EH (cell line): ENCODE data around the gene EVA1C.
"Not testable (repeated sequence)": the region's sequence is repeated elsewhere in the genome, so short reads cannot be mapped to it uniquely, and the experiment has no call there.

ENCODE experiments used
- DNase-seq: peaks from one replicate; pipeline ENCODE4 v3.0.0-alpha.2; 2015; ENCODE audit warnings: low read depth

EVA1C gene

DNA sequence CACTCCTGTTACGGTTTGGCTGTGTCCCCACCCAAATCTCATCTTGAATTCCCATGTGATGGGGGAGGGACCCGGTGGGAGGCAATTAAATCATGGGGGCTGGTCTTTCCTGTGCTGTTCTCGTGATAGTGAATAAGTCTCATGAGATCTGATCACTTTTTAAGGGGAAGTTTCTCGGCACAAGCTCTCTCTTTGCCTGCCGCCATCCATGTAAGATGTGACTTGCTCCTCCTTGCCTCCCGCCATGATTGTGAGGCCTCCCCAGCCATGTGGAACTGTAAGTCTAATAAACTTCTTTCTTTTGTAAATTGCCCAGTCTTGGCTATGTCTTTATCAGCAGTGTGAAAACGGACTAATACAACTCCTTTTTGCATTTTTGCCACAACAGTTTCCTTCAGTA, 118.3 kb downstream of the EVA1C start:
- not testable (repeated sequence) for DNase-seq

DNA sequence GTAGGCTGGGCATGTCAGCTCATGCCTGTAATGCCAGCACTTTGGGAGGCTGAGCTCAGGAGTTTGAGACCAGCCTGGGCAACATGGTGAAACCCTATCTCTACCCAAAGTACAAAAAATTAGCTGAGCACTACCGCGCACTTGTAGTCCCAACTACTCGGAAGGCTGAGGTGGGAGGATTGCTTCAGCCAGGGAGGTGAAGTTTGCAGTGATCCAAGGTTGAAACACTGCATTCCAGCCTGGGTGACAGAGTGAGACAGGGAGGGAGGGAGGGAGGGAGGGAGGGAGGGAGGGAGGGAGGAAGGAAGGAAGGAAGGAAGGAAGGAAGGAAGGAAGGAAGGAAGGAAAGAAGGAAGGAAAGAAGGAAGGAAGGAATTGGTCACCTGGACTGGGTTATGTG, 119.1 kb downstream of the EVA1C start:
- not testable (repeated sequence) for DNase-seq

- no peak for DNase-seq
Measured at GRCh38 chr21:32532636-32533035, 120.1 kb downstream of the EVA1C start.

- no peak for DNase-seq
Measured at GRCh38 chr21:32533053-32533452, 120.5 kb downstream of the EVA1C start.

- no peak for DNase-seq
Measured at GRCh38 chr21:32533611-32534010, 121.1 kb downstream of the EVA1C start.

DNA sequence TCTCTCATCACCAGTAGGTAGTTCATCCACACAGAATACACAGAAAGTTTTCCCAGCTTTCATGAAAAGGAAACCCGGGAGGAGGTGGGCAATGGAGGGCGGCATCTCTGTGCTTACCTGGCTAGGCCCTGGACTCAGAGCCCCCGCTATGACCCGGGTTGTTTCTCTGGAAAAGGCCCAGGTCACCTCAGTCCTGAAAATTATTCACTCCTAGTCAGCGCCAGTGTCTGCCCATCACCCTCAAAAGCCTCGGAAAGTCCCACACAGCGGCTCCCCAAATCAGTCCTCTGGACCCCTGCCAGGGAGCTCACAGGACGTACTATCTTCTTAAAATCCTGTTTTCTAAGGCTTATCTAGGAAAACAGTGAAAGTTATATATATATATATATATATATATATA, 121.6 kb downstream of the EVA1C start:
- DNase-seq = no peak

DNA sequence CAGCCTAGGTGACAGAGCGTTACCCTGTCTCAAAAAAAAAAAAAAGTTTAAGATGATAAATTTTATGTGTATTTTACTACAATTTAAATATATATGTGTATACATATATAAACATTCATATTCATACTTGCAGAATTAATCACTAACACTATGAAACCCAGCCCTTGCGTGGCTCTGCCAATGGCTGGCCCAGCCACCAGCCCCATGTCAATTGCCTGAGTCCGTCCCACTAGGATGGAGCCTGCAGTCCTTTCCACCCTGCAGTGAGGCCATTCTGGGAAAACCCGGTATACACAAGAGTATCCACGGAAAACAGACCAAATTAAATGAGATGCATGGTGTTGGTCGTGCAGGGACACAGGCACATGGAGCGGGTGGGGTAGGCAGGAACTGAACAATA, 123.1 kb downstream of the EVA1C start:
- no peak for DNase-seq

DNA sequence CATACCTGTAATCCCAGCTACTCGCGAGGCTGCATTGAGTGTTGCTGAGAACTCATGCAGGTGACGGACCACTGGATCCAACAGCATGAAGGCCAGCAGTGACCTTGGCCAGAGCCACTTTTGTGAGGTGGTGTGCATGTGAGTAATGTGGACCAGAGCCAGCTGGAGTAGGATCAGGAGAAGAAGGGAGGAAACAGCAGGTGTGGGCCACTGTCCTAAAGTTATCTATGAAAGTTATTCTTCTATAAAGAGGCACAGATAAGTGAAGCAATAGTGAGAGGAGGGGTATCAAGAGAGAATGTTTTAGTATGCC, 125.0 kb downstream of the EVA1C start:
- DNase-seq = no peak

DNA sequence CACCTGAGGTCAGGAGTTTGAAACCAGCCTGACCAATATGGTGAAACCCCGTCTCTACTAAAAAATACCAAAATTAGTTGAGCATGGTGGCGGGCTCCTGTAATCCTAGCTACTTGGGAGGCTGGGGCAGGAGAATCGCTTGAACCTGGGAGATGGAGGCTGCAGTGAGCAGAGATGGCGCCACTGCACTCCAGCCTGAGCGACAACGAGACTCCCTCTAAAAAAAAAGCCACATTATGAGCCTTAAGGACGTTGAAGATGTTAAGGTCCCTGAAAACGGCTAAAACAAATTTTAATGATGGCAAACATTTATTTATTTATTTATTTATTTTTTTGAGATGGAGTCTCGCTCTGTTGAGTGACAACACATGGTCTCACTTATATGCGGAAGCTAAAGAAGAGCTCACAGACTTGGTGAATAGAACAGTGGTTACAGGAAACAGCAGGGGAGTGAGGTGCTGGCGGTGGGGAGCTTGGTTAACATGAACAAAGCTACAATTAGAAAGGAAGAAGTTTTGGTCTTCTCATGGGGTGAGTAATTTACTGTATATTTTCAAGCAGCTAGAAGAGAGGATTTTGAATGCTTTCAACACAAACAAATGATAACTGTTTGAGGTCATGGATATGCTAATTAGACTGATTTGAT, 125.8 kb downstream of the EVA1C start:
- no peak for DNase-seq

DNA sequence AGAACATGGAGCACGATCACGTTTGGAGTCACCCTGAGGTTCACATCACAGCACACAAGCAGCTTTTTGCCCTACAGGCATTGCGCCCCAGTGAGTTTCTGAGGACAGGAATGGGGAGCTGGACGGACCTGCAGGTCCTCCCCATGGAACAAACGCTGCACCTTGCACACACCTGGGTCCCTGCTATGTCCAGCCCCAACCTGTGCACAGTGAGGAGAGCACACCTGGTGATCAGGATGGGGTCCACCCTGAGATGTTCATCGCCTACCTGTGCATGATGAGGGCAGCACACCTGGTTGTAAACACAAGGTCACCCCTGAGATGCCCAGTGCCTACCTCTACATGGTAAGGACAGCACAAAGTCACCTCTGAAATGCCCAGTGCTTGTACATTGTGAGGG, 126.9 kb downstream of the EVA1C start:
- DNase-seq = no peak

- not testable (repeated sequence) for DNase-seq
Measured at GRCh38 chr21:32543056-32543455, 130.6 kb downstream of the EVA1C start.

DNA sequence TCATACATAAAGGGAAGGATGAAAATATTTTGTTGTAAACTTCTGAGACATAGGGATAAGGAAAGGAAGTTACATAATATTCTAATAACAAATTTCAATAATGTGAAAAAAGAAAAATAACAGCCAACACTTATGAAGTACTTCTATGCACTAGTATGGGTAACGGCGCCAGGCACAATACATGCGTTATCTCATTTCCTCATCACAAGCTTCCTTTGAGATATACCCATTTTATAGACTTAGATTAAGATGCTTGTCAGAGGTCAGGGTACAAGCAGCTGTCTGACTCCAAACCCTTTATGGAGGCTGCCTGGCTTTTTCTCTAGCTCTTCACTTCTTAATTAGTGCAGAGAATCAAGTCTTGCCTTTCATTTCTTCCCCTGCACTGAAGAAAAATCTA, 131.5 kb downstream of the EVA1C start:
- DNase-seq = no peak

- no peak for DNase-seq
Measured at GRCh38 chr21:32544697-32545096, 132.2 kb downstream of the EVA1C start.

DNA sequence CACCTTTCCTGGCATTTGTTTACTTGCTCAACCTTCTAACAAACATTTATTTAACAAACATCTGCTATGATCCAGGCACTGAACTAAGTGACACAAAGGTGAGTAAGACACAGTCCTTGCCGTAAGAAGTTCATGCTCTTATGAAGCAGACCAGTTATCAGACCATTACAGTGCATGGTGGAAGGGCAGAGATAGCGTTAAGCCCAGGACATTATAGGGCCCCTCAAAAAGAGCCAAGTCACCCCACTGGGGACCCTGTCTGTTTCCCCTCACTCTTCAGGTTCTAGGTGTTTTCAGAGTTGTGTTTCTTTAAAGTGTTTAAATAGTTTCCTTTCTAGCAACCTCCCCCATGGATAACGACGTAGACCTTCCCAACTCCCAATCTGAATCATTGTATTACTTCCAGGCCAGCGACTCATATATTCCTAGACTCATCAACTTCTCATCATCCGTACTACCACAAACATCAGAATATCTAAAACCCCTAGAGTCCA, 133.5 kb downstream of the EVA1C start:
- DNase-seq = peak; percentile 21

GRCh38 chr21:32547018-32547417, 134.5 kb downstream of the EVA1C start:
- no peak for DNase-seq

DNA sequence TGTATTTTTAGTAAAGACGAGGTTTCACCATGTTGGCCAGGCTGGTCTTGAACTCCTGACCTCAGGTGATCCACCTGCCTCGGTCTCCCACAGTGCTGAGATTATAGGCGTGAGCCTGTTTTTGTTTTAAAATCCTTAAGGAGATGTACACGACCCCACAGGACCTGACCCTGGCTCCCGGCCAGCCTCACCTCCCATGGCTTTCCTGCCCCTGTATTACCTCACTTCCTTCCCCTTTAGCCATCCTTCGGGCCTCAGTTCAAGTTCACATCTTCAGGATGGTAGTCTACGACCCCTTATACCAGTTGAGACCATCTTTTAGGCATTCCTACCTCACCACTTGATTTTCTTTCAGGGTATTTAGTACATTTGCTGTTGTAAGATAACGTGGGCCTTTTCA, 136.5 kb downstream of the EVA1C start:
- DNase-seq = no peak

DNA sequence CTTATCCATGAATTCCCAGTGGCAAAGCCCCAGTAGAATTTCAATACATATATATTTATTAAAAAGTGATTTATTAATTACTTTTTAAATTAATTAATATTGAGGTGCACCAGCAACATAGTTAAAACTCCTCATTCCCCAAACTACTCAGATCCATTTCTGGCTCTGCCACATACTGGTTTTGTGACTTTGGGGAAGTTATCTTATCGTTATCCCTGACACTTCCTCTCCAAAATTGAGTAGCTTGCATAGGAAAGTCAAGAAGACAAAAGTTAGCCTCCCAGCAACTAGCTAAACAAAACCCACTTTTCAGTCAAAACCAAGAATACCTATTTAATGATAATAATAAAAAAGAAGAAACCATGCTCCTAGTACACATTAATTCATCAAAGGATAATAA, 136.9 kb downstream of the EVA1C start:
- DNase-seq = no peak

DNA sequence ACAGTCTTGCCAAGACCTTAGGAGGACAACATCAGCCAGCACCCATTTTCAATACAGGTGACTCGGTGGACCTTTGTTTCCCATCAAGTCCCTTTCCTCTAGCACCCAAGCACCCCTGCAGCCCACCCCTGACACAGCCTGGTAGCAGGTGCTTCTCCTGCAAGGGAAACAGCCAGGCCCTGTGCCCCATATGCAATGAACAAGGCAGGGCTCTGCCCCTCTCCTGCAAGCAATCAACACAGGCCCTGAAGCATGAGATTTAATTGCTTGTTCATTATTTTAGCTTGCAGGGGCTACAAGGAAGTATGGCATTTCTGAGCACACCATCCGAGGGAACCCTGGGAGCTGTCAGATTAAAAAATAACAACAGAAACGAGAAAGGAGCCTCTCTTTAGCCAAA, 137.4 kb downstream of the EVA1C start:
- DNase-seq = no peak

- DNase-seq = peak; percentile 14
Measured at GRCh38 chr21:32554832-32555638, 142.5 kb downstream of the EVA1C start.

DNA sequence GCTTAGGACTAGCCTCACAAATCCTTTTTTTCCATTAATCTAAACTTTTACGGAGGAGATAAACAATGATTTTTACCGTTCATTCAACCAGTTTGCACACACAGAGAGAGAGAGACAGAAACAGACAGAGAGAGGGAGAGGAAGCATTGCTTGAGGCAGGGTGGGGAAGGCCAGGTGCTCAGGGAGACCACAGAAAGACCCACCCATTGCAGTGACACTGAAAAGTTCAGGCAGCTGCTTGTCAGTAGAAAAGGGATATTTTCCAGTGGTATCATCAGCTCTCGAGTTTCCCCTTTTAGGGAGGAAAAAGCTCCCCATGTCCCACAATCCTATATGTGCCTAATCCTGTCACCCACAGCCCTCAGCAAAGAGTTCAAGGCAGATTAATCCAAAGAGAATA, 145.6 kb downstream of the EVA1C start:
- no peak for DNase-seq

DNA sequence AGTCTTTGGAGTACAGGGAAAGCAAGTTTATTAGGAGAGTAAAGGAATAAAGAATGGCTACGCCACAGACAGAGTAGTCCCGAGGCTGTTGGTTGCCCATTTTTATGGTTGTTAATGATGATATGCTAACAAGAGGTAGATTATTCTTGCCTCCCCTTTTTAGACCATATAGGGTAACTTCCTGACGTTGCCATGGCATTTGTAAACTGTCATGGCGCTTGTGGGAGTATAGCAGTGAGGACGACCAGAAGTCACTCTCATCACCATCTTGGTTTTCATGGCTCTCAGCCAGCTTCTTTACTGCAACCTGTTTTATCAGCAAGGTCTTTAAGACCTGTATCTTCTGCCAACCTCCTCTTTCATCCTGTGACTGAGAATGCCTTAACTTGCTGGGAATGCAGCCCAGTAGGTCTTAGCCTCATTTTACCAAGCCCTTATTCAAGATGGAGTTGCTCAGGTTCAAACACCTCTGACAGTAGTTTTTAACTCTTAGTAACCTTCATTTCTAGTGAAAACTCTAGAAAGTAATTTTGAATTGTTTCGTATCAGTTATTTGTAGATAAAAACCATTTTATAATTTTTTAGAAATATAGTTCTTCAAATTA, 146.6 kb downstream of the EVA1C start:
- no peak for DNase-seq

DNA sequence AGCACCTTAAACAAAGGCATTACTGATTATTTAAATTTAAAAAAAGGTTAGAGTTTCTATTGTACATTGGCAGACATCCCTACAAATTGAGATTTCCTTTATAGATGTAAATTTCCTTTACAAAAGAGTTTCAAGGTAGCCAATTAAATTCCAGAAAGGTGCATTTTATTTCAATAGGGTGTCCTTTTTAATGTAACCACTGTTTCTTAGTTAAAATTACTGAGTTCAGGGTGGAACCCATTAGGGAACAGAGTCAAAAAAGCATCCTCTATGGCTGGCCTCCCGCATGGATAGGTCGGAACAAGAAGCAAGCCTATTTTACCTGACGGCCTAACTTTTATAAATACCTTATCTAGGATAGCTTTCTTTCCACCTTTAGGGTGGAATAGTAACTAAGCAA, 148.4 kb downstream of the EVA1C start:
- no peak for DNase-seq

- DNase-seq = not testable (repeated sequence)
Measured at GRCh38 chr21:32561476-32561875, 149.0 kb downstream of the EVA1C start.
